GM21526 (cell line): ENCODE data around the gene RFX1.
"Not testable (repeated sequence)": the region's sequence is repeated elsewhere in the genome, so short reads cannot be mapped to it uniquely, and the experiment has no call there.

Experiments used
- ATAC-seq: cut with Tn5 transposase; IDR thresholded peaks from one replicate; pipeline ENCODE4 v1.9.1; 2021; ENCODE audit warnings: moderate library complexity; ENCODE audit not compliant: unreplicated experiment, low FRiP score

Gene RFX1

GRCh38 chr19:13942023-13942684 is 64.0 kb downstream of the RFX1 start:
- no peak for ATAC-seq

GRCh38 chr19:13938301-13939064 is 67.6 kb downstream of the RFX1 start, which contains the start of gene PODNL1:
TSS of gene PODNL1 (minus strand) at chr19:13938417. CDS start at chr19:13938181, 236 bp downstream.
- no peak for ATAC-seq

GRCh38 chr19:13937479-13938300 is 68.4 kb downstream of the RFX1 start:
- no peak for ATAC-seq

- no peak for ATAC-seq
Observed at GRCh38 chr19:13935765-13936510, 70.2 kb downstream of the RFX1 start.

GRCh38 chr19:13934785-13935109 is 71.4 kb downstream of the RFX1 start:
- no peak for ATAC-seq

DNA sequence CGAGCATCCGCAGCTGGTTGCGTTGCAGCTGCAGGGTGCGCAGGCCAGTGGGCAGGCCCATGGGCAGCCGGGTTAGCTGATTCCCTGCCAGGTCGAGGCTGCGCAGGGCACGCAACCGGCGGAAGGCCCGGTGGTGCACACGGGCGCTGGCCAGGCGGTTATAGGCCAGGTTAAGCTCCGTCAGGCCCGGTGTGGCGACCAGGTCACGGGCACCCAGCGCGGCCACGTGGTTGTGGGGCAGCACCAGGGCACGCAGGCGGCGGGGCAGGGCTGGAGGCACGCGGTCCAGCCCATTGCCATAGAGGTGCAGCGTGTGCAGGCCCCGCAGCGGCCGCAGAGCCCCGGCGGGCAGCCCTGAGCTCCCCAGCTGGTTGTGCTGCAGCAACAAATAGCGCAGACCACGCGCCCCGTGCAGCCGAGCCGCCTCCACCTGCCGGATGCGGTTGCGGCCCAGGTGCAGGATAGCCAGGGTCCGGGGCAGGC is 73.2 kb downstream of the RFX1 start:
- no peak for ATAC-seq

DNA sequence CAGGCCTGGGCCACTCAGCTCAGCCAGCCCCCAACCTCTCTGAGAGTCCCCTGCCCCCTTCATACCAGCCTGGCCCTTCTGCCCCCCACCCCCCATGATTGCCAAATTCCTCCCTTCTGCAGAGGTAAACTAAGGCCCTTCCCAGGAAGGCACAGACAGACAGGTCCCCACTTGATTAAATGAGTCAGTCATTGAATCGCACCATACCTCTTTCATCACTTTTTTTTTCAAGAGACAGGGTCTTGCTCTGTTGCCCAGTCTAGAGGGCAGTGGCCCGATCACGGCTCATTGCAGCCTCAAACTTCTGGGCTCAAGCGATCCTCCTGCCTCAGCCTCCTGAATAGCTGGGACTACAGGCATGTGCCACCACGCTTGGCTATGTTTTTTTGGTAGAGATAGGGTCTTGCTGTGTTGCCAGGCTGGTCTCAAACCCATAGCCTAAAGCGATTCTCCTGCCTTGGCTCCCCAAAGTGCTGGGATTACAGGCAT is 73.9 kb downstream of the RFX1 start:
- no peak for ATAC-seq

DNA sequence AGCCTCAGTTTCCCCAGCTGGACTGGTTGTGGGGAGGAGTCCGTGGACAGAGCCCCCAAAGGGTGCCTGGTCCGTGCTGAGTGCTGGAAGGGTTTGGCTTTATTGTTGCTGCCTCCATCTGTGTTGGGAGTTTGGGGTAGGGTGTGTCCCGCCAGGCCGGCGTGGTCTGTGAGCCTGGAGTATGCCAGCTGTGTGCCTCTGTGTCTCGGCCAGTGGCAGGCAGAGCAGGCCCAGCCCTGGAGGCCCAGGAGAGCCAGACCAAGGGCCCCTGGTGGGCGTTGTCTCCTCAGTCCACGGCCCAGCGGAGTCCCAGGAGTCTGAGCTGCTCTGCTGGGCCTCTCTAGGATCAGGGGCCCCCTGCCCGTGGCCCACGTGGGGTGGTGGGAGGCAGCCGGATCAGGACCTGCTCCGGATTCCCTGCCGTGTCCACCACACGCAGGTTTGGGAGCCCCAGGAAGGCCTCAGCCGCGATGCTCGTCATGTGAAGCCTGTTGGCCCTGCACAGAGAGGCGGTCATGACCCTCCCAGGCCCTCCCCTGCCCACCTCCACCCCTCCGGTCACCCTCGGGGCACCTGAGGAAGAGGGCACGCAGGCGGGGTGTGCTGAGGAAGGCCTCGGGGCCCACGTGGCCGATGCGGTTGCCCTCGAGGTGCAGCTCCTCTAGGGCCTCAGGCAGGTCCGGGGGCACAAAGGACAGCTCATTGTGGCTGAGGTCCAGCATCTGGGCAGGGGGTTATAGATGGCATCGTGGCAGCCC is 74.5 kb downstream of the RFX1 start:
- no peak for ATAC-seq

DNA sequence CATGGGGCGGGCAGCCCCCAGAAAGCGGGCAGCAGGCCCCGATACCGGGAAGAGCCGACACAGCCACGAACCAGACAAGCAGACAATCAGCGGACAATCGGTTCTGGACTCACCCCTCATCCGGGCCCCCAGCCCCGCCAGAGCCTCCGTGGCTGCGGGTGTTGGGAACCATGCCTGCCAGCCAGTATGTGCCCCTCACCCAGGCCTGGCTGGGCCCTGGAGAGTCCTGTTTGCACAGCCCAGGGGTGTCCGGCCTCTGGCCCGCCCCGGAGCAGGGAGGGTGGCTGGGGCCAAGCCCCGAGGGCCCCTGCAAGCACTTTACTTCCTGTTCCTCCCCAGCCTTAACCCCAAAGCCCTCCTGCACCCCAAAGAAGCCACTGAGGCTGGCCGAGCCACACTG is 75.7 kb downstream of the RFX1 start:
- ATAC-seq, result no peak

DNA sequence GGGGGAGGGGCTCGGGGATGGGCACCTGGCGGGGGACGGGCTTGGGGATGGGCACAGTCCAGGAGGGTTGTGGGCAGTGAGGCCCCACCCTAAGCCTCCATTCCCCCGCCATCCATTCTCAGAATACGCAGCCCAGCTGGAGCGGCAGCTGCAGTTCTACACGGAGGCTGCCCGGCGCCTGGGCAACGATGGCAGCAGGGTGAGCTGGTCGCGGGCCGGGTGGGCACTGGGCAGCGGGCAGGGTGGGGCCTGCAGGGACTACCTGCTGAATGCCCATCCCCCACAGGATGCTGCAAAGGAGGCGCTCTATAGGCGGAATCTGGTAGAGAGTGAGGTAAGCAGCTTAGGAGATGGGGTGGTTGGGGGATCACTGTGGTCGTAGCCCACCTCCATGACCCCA is 76.2 kb downstream of the RFX1 start:
- ATAC-seq, result no peak

DNA sequence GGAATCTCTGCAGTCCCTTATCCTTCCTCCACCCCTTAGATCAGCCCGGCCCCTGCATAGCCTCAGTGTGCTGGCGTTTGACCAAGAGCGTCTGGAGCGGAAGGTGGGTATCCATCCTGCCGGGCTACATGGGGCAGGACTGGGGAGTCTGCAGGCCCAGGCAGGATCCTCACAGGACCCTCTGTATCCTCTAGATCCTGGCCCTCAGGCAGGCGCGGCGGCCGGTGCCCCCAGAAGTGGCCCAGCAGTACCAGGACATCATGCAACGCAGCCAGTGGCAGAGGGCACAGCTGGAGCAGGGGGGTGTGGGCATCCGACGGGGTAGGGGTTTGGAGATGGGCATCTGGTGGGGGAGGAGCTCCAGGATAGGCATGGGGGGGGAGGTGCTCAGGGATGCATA is 76.8 kb downstream of the RFX1 start:
- no peak for ATAC-seq

DNA sequence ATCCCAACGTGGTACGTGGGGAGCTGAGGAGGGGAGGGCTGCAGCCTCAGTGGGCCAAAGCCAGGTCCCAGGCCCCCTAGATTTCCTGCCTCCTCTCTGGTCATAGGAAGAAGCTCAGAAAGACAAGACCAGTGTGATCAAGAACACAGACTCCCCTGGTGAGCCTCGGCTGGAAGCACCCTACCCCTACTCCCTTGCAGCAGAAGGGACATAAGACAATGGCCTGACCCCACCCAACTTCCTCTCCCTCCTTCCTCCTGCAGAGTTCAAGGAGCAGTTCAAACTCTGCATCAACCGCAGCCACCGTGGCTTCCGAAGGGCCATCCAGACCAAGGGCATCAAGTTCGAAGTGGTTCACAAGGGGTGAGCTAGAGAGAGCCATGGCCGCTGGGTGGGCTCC is 79.4 kb downstream of the RFX1 start:
- no peak for ATAC-seq

DNA sequence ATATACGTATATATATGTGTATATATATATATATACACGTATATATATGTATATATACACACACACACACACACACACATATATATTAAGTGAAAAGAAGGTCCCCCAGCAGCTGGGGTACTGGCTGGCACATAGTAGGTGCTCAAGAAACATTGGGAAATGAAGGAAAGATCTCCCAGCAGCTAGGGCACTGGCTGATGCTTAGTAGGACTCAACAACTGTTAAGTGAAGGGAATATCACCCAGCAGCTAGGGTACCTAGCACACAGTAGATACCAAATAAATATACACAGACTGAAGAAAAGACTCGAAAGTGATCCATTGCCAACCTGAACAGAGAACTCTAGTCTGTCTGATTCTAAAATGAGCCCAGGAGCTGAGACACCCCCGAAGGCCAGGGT is 80.1 kb downstream of the RFX1 start:
- no peak for ATAC-seq

DNA sequence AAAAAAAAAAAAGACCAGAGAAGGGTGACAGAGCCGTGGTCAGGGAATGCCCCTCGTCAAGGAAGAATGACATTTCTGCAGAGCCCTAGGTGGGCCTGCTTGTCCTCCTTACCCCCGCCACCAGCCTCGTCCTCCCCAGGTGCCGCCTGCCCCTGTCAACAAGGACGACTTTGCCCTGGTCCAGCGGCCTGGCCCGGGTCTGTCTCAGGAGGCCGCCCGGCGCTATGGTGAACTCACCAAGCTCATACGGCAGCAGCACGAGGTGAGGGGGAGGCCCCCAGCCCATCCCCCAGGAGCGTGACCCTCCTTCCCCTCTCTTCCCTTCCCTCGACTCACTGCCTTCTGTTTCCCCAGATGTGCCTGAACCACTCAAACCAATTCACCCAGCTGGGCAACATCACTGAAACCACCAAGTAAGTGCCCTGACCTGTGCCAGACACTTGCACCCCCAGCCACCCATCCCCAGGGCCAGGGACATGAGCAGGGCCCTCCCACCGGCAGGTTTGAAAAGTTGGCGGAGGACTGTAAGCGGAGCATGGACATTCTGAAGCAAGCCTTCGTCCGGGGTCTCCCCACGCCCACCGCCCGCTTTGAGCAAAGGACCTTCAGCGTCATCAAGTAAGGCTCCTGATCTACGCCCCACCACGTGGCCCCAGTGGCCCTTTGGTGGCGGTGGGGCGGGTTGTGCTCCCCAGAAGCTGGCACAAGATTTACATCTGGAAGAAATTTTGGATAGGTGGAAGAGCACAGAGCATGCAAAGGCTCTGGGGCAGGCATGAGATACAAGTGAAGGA is 82.7 kb downstream of the RFX1 start:
- no peak for ATAC-seq

DNA sequence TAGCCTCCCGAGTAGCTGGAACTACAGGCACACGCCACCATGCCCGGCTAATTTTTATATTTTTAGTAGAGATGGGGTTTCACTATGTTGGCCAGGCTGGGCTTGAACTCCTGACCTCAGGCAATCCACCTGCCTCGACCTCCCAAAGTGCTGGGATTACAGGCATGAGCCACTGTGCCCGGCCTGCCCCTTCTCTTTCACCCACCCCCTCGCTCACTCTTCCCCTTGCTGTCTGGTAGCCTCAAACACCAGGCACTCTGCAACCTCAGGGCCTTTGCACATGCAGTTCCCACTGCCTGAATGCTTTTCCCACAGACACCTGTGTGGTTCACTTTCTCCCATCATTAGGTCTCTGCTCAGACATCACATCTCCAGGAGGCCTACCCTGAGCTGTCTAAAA is 84.0 kb downstream of the RFX1 start:
- ATAC-seq, result not testable (repeated sequence)

GRCh38 chr19:13920940-13921747 is 85.0 kb downstream of the RFX1 start:
- ATAC-seq, result no peak

- ATAC-seq, result no peak
Observed at GRCh38 chr19:13920524-13920923, 85.6 kb downstream of the RFX1 start.
